Mucosa of gallbladder (tissue), 1 donor: ENCODE data around the gene CALHM2. TPM values are rescaled to one million over a fixed set of nuclear protein-coding genes. Genes with fewer than 3 reads are reported as not detected.
A peak's percentile ranks its signal among the peaks of the same experiment; 100 is the strongest.
"Not testable (repeated sequence)": the region's sequence is repeated elsewhere in the genome, so short reads cannot be mapped to it uniquely, and the experiment has no call there.

ENCODE experiments used
- DNase-seq: peaks from one replicate; pipeline ENCODE4 v3.0.0-alpha.2; 2020; ENCODE audit warnings: low spot score
- total RNA-seq: library from RNA; stranded (reverse); gene quantifications from one replicate; pipeline ENCODE4 v1.2.1, GENCODE V29; 2021
- donor health status: DM: no; HTN: no; CAD: no.

The CALHM2 gene
- total RNA-seq: 24.8 TPM

GRCh38 chr10:103451831-103452505, at the start of gene CALHM2:
Gene CALHM2 (minus strand): TSS chr10:103452370. CDS start chr10:103449941, 2,429 bp downstream.
- peak; percentile 58 for DNase-seq

GRCh38 chr10:103501186-103501585, 49.0 kb upstream of the CALHM2 start:
- DNase-seq: no peak

GRCh38 chr10:103500481-103500880, 48.3 kb upstream of the CALHM2 start:
- no peak for DNase-seq

GRCh38 chr10:103499881-103500280, 47.7 kb upstream of the CALHM2 start:
- DNase-seq: no peak

- no peak for DNase-seq
These were observed 46.9 kb upstream of the CALHM2 start for GRCh38 chr10:103498936-103499638.

GRCh38 chr10:103497161-103497915, 45.2 kb upstream of the CALHM2 start:
- no peak for DNase-seq

GRCh38 chr10:103495321-103495720, 43.2 kb upstream of the CALHM2 start:
- DNase-seq: no peak

- no peak for DNase-seq
These were observed 42.0 kb upstream of the CALHM2 start for GRCh38 chr10:103493916-103494877.

- DNase-seq: no peak
These were observed 41.3 kb upstream of the CALHM2 start, which contains the start of gene NEURL1 for GRCh38 chr10:103493362-103493915. Gene NEURL1 (plus strand): TSS chr10:103493705. CDS start chr10:103494388, 683 bp downstream.

- DNase-seq: no peak
These were observed 40.6 kb upstream of the CALHM2 start for GRCh38 chr10:103492655-103493261.

GRCh38 chr10:103491729-103492364, 39.7 kb upstream of the CALHM2 start:
- peak; percentile 40 for DNase-seq

- no peak for DNase-seq
These were observed 38.8 kb upstream of the CALHM2 start for GRCh38 chr10:103490986-103491314.

GRCh38 chr10:103487410-103487708, 35.2 kb upstream of the CALHM2 start:
- no peak for DNase-seq

- not testable (repeated sequence) for DNase-seq
These were observed 34.7 kb upstream of the CALHM2 start for GRCh38 chr10:103486635-103487409.

GRCh38 chr10:103481974-103482531, 29.9 kb upstream of the CALHM2 start:
- peak; percentile 38 for DNase-seq

GRCh38 chr10:103480521-103480920, 28.4 kb upstream of the CALHM2 start:
- DNase-seq: no peak

GRCh38 chr10:103479135-103479534, 27.0 kb upstream of the CALHM2 start, which contains the start of gene CALHM3:
Gene CALHM3 (minus strand): TSS chr10:103479240. CDS start chr10:103479032, 208 bp downstream.
- DNase-seq: no peak

GRCh38 chr10:103478671-103479070, 26.5 kb upstream of the CALHM2 start:
- DNase-seq: no peak
